GM21737 (cell line): Measurements from ENCODE around the gene SULT1E1.
"Not testable (repeated sequence)": the region's sequence is repeated elsewhere in the genome, so short reads cannot be mapped to it uniquely, and the experiment has no call there.

Source experiments
- ATAC-seq: cut with Tn5 transposase; IDR thresholded peaks from one replicate; pipeline ENCODE4 v1.9.1; 2021; ENCODE audit warnings: mild to moderate bottlenecking, moderate library complexity; ENCODE audit not compliant: unreplicated experiment

Gene SULT1E1

DNA sequence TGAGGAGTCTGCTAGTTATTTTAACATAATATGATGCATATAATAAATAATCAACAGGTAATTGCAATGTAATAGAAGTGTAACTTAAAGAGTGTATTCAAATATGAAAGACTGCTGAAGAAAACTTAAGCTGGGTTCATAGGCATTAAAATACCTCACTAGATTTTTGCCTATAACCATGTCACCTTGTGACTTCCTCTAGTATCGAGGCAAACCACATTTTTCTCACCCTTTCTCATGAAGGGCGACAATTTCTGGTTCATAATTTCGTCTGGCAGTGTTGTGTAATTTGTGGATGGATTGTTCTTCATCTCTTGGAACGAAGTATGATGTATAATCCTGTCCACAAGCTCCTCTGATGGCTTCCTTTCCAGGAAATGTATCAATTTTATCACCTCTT is 16.0 kb downstream of the SULT1E1 start:
- no peak for ATAC-seq

DNA sequence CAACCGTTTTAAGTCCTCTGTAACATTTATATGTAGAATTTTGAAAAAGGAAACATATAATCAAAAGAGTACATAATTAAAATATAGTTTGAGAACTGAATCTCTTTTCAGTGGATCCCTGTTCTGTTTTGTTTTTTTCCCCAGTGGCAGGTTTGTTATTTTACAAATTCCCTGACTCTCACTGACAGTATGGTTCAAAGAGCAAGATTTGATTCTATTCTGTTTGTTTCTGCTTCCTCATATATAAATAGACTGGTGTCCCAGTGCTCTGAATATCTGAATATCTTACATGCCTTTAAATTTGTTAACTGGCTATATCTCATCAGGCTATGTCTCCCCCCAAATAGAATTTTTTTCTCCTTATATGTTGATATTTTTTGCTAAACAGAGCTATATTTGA is 16.6 kb downstream of the SULT1E1 start:
- no peak for ATAC-seq

DNA sequence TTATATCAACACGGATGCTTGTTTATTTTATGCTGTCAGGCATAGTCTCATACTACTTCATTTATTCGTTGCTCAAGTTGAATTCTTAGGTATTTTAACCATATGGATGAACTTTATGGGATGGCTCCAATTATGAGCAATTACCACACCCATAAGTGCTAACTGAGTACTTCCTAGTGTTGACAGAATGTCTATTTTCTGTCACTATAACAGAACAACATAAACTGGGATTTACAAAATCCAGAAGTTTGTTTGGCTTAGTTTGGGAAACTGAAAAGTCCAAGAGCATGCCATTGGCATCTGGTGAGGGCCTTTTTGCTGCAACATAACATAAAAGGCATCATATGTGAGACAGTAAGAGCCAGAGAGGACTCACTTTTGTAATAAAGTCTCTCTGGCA is 21.0 kb downstream of the SULT1E1 start:
- no peak for ATAC-seq

DNA sequence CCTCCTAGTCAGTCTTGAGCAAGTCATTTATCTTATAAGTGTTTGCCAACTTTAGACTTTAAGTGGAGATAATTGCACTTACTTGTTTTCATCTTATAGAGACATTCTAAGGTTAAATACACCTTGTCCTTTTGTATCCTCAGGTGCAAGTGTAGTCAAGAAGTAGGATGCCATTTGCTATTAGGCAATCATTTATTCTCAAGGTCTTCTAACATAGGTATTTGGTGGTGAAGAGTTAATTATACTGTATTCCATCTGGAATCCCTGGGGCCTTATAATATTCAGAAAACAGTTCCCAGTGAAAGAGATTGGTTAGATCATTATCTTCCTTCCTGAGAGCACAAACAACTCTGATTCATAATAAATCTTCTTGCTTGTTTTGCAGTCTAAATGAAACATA is 23.7 kb downstream of the SULT1E1 start:
- no peak for ATAC-seq

DNA sequence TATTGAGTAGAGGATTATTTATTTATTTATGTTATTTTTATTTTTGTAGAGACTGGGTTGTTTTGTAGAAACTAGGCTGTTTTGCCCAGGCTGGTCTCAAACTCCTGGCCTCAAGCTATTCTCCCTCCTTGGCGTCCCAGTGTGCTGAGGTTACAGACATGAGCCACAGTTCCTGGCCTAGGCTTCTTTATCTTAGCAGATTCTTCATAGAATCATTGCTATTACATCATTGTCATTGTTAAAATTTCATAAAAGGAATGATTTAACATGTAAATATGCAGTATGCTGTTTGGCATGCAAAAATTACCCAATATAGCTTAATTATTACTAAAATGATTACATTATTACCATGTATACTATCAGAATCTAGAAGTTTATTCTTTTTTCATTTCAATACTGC is 24.2 kb downstream of the SULT1E1 start:
- no peak for ATAC-seq

DNA sequence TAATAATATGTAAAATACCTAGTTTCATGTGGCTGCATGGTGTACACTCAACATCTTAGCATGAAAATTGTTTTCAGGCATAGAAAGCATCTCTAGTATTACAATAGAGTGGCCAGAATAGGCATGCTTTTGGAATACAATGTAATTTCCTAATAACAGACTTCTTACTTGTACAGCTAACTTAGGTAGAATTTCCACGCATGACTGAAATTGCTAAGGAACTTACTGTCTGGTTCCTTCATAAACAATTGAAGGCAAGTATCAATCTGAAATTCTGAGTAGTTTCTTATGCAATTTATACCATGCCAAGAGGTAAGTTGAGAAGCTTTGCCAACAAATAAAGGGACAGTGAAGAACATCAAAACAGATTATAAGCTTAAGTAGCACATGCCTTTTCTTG is 26.7 kb downstream of the SULT1E1 start:
- ATAC-seq: no peak

DNA sequence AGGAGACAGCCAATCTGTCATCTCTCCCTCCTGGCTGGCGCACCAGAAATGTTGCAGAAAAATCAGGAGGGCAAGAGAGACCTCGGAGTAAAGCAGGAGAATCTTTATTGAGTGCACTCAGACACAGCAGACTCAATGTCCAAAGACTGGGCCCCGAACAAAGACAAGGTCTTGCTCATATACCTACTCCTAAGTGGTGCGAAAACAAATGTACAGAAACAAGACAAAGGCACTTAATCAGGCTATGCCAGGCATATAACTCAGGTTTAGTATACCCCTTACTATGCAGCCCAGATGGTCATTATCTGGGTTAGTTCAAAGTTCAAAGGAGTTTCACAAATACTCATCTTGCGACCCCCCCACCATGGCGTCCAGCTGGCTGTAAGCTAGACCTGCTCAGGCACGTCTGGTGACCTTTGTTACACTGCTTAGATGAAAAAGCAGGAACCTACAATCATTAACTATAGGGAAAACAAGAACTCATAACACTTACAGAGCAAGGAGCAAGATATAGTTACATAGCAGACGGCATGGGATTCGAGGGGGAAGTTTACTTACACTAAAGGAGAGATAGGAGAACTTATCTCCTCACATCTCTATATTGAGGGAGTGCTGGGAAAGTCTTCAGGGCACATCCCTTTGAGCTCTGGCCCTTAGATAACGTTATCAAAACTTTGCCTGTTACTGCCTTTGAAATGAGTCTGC is 27.5 kb downstream of the SULT1E1 start:
- ATAC-seq: no peak

DNA sequence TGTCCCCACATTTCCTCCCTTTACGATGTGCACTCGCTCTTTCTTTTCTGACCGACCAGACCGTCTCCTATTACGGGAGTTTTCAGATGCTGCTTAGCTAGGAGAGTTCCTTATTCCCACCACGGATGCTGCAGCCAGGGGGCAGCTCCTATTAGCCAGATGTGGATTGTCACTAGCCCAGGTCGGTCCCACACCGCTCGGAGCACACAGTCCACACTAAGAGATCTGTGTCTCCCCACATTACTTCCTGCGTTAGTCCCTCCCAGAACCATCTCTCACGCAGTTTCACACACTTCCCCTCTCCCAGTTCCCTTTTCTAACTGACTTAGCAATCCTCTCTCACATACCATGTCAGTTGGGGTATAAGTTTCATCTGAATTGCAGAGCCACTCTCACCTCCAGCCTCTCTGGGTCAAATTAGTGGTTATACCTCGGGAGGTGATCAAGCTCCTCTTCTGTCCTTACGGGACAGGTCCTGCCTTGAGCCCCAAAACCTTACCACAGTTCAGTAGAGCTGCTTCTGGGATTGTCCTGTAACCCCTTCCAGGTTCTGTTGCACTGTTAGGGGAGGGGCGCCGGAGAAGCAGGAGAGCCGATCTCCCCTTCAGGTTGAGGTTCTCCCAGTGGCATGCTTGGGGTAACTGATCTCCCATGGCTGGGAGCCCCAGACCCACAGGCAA is 28.2 kb downstream of the SULT1E1 start:
- ATAC-seq: peak; percentile 75

DNA sequence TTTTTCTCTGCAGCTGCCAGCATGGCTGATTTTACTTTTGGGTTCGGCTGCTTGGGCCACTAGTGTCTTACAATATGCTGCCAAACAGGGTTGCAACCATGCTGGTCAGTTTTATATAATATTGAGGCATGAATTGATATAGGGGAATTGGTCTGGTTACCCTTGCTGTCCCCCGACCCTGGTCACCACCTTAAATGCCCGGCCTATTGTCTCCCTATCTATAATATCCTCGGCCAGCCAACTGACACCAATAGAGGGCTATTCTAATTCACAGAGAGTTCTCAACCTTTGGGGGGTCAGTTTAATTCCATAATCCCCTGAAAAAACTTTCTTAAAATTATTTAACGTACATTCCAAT is 28.7 kb downstream of the SULT1E1 start:
- ATAC-seq: no peak

DNA sequence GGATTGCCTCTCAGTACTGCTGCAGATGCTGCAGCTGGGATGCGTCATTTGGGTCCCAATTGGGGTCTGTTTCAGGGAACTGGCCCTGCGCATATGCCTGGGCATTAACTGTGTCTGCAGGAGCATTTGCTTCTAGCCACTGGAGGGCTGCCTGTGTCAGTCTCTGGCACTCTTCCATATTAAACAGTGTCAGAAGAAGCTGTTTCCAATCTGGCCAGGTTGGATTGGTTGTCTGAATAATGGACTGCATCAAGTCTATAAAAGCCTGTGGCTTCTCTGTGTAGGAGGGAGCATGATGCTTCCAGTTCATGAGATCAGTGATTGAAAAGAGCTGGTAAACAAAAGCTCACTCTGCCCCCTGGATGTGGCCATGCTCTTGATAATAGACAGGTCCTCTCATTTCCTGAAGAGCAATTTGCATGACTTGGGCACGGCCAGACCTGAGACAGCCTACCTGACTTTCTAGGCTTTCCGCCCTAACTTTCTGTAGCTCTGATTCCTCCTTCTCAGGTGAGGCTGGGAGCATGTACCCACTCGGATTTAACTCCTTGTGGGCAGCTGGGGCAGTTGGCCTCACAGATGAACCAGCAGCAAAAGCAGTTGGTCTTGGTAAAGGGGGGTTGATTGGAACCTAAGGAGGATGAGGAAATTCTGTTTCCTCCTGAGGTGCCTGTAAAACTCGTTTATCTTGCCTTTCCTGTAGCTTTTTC is 29.2 kb downstream of the SULT1E1 start:
- no peak for ATAC-seq

DNA sequence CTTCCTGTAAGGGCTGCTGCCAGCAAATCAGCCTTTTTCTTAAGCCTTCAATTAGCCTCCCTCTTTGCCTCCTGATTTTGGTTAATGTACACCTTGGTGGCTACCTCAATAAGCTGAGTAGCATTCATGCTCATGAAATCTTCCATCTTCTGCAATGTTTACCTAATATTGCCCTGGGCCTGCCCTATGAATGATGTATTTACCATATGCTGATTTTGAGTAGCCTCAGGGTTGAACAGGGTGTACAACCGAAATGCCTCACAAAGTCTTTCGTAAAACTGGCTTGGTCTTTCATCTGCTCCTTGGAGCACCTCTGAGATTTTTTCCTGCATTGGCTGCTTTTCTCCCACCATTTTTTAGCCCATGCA is 29.8 kb downstream of the SULT1E1 start:
- ATAC-seq: no peak

DNA sequence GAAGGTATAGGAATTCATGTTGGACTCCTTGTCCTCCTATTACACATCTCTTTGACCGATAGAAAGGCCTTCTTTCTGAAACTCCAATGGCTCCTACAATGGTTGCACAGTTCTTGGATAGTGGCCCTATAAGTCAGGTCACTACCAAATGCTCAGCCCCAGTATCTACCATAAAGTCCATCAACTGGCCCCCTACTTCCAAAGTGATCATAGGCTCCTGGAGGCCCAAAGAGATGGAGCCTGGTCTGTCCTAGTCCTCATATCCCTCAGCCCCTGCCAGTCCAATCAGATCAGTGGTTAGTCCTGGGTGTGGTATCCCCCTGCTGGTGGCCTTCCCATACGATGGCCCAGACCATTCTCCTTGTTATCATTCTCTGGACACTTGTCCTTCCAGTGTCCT is 30.3 kb downstream of the SULT1E1 start:
- ATAC-seq: no peak

DNA sequence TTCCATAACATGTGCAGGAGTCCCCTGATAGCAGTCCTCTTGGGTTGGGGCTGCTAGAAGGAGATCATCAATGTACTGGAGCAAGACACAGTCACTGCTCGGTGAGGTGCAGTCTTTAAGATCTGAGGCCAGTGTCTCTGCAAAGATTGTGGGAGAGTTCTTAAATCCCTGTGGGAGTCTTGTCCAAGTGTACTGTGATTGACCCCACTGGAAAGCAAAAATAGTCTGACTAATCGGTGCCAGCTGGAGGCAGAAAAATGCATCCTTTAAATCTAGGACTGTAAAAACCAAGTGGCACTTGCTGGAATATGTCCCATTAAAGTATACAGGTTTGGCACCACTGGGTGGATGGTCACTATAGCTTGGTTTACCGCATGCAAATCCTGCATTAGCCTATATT is 31.1 kb downstream of the SULT1E1 start:
- ATAC-seq: no peak

DNA sequence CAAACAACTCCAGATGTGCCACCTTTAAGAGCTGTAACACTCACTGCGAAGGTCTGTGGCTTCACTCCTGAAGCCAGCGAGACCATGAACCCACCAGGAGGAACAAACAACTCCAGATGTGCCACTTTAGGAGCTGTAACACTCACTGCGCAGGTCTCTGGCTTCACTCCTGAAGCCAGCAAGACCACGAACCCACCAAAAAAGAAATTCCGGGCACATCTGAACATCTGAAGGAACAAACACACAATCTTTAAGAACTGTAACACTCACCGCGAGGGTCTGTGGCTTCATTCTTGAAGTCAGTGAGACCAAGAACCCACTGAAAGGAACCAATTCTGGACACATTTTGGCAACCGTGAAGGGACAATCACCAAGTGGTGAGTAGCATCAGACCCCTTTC is 34.9 kb downstream of the SULT1E1 start:
- not testable (repeated sequence) for ATAC-seq

DNA sequence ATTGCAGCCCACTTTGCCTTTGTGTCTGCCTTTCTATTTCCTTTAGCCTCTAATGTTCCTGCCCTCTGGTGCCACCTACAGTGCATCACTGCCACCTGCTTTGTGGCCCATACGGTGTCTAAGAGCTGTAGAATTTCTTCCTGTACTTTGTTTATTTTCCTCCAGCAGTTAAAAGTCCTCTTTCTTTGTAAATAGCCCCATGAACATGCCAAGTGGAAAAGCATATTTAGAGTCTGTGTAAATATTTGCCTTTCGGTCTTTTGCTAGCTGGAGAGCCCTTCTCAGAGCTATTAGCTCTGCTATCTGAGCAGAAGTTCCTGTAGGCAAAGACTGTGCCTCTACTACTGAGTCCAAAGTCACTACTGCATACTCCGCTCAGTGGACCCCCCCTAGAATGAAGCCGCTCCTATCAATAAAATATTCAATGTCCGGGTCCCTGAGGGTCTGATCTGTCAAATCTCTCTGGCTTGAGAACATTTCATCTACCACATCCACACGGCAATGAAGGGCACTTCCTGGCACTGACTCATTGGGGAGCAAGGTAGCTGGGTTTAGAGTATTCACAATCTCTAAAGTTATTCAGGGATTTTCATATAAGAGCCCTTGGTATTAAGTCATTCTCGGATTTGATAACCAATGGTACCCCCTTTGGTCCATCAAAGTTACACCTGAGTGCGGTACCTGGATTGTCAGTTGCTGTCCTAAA is 36.3 kb downstream of the SULT1E1 start:
- no peak for ATAC-seq

DNA sequence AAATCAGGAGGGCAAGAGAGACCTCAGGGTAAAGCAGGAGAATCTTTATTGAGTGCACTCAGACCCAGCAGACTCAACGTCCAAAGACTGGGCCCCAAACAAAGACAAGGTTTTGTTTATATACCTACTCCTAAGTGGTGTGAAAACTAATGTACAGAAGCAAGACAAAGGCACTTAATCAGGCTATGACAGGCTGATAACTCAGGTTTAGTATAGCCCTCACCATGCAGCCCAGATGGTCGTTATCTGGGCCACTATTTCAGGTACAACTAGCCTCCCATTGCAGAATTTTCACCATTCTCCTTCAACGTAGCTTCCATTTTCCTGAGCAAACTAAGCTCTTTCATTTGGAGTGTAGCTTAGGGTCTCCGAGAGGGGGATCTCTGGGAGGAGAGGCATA is 36.9 kb downstream of the SULT1E1 start:
- ATAC-seq: no peak

DNA sequence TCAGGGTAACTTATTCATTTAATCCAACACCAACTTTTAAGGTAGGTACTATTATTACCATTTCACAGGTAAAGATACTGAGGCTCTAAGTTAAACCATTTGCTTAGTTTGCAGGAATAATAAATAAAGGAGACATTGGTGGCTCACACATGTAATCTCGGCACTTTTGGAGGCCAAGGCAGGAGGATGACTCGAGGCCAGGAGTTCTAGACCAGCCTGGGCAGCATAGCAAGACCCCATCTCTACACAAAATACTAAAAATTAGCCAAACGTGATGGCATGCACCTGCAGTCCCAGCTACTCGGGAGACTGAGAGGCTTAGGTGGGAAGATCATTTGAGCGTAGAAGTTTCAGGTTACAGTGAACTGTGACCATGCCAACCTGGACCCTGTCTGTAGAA is 37.7 kb downstream of the SULT1E1 start:
- ATAC-seq: no peak

DNA sequence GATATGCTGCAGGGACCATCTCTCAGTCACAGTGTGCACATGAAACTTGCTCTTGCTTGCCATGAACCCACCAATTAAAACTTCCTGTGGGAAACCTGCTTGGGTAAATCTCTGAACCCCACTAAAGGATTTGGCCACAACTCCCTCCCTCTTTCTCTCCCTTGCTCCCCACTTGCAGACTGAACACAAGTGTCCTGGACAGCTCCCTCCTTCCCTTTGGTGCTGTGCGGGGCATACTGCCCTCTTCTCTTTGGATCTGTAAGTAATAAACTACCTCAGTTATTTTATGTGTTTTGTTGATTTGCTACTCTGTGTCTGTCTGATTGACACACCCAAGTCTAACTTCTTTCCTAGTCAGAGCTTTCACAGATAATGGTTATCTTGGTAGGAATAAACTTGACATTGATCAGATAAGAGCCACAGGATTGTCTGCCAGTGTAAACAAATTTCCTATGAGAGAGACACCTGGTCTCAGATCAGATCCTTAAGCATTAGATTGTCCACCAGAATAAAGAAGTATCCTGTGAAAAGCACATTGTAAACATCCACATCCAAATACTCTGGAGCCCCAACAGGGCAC is 41.8 kb downstream of the SULT1E1 start:
- no peak for ATAC-seq

DNA sequence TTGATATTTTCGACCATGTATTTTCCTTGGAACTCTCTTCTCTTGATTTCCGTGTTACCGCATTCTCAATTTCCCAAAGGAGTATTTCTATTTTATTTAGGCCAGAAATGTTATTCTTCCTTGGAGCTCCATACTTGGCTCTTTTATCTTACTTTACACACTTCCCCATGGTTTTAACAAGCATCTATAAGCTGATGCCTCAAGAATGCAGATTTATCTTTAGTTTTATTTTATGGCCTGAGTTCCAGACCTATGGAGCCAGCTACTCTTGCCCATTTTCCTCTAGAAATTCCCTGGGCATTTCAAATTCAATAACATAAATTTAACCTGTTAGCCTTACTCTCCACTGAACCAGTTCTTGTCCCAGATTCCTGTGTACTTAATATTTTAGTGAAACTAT is 43.7 kb downstream of the SULT1E1 start:
- no peak for ATAC-seq

DNA sequence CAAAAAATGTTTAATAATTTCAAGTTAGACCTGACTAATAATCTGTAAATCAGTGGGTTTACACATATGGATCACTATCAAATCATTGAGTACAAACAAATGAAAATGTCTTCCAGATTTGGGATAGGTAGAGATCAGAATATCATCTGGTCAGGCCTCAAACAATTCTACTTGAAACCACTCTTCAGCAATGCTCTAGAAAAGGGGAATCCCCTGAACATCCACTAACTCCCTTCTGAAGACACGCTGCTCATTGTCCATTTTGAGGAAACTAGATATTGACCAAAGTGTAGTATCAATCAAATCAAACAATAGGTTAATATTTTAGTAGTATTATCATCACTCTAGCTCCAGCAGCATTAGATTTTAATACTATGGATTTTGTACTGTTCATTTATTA is 46.3 kb downstream of the SULT1E1 start:
- ATAC-seq: no peak

DNA sequence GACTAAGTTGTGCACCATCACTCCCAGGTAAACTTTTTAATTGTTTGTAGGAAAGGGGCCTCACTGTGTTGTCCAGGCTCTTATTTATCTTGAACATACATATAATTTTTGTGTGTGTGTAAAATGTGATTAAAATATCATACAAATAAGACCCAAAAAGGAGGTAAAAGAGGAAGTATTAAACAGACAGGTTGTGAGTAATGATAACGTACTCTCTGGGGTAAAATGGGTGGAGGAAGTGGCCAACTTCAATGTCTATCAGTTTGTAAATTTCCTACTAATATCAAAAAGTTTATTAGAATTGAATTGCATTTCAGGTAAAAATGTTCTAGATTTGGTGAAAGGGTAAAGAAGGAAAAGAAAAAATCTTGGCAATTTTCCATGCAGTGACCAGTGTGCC is 48.8 kb downstream of the SULT1E1 start:
- ATAC-seq: no peak
